Coronary artery (tissue), 2 donors: ENCODE results near the gene TPRN.
A peak's percentile ranks its signal among the peaks of the same experiment; 100 is the strongest.

Source experiments
- DNase-seq: peaks from one replicate; pipeline ENCODE4 v3.0.0-alpha.2; 2017; ENCODE audit warnings: low spot score
- H3K27ac ChIP-seq, 2 donors: fragments of 200-600 bp; sonication (generic); one replicate each; pipeline ENCODE4 v1.5.1; 2016 to 2019
- H3K4me3 ChIP-seq: fragments of 200-600 bp; sonication (generic); 2 replicates; pipeline ENCODE4 v1.5.1; 2016; ENCODE audit warnings: mild to moderate bottlenecking, moderate library complexity
- TF ChIP-seq, protein P1 (sequence below): fragments of 200-600 bp; sonication (generic); IDR thresholded peaks from one replicate; pipeline ENCODE4 v1.5.1; 2019; ENCODE audit warnings: antibody characterized with exemption

TPRN gene

DNA sequence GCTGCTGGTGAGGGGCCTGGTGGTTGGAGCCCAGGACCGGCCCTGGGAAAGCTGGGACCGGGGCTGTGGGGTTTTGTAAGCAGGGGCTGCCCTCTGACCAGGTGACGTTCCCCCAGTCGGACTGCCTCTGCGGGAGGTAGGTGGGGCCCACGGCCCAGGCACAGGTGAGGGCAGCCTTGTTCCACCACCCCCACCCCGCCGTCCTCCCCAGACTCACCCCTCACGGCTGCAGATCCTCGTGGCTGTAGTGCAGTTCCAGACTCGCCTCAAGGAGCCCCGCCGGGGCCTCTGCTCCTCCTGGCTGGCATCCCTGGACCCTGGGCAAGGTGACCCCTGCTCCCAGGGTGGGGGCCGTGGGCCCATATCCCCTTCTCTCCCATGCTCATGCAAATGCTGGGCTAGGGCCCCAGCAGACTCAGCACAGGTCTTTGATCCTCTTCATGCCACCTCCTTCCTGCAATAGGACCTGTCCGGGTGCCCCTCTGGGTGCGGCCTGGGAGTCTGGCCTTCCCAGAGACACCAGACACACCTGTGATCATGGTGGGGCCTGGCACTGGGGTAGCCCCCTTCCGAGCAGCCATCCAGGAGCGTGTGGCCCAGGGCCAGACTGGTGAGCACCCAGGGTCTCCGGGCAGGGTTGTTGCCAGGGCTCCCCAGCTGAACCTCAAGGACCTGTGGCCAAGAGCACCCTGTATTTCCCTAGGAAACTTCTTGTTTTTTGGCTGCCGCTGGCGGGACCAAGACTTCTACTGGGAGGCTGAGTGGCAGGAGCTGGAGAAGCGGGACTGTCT, 14.8 kb upstream of the TPRN start:
- no peak for DNase-seq

DNA sequence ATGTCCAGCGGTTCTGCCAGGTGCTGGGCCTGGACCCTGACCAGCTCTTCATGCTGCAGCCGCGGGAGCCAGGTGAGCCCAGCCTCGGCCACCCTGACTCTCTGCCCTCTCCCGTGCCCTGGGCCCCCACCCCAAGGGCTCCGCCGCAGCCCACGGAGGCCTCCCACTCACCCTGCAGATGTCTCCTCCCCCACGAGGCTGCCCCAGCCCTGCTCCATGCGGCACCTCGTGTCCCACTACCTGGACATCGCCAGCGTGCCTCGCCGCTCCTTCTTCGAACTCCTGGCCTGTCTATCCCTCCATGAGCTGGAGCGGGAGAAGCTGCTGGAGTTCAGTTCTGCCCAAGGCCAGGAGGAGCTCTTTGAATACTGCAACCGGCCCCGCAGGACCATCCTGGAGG, 14.1 kb upstream of the TPRN start:
- H3K4me3 ChIP-seq = no peak overlapping the region
- TF ChIP-seq, protein P1, sequence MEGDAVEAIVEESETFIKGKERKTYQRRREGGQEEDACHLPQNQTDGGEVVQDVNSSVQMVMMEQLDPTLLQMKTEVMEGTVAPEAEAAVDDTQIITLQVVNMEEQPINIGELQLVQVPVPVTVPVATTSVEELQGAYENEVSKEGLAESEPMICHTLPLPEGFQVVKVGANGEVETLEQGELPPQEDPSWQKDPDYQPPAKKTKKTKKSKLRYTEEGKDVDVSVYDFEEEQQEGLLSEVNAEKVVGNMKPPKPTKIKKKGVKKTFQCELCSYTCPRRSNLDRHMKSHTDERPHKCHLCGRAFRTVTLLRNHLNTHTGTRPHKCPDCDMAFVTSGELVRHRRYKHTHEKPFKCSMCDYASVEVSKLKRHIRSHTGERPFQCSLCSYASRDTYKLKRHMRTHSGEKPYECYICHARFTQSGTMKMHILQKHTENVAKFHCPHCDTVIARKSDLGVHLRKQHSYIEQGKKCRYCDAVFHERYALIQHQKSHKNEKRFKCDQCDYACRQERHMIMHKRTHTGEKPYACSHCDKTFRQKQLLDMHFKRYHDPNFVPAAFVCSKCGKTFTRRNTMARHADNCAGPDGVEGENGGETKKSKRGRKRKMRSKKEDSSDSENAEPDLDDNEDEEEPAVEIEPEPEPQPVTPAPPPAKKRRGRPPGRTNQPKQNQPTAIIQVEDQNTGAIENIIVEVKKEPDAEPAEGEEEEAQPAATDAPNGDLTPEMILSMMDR = no peak
- no peak overlapping the region for H3K27ac ChIP-seq
- DNase-seq = no peak

More for the DNA sequence above, 14.8 kb upstream of the TPRN start:
- no peak overlapping the region for H3K4me3 ChIP-seq
- H3K27ac ChIP-seq = no peak overlapping the region
- TF ChIP-seq, protein P1 = no peak

DNA sequence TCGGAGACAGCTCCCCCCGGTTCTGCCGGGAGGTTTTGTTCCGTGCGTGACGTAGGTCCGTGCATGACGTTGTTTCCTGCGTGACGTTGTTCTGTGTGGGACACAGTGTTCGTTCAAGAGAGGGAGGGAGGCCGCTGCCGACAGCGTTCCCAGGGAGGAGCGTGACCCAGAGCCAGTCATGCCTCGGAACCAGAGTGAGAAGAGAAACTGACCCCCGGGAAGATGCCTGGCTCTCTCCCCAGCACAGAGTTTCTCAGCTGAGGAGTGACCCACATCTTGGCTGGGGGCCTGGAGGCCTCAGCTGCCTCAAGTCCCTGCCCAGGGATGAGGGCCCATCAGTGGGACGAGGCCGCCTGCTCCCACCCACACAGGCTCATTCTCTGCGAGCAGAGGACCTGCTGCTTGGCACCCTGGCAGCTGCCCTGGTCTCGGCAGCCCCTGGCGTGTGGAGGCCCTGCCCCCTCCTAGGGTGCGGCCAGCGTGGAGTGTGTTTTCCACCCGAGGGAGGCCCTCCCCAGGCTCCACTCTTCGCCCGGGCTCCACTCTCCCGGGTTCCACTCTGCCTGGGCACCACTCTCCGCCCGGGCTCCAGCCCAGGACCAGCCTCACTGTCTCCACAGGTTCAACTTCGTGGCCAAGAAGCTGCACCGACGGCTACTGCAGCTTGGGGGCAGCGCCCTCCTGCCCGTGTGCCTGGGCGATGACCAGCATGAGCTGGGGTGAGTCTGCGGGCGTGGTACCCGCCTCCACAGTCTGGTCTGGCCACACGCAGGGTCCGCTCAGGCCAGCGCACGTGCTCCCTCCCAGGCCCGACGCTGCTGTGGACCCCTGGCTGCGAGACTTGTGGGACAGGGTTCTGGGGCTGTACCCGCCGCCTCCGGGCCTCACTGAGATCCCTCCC, 12.9 kb upstream of the TPRN start:
- Histone ChIP-seq H3K27ac (no peak overlapping the region), H3K4me3 (no peak overlapping the region)
- TF ChIP-seq, protein P1 = no peak
- no peak for DNase-seq

DNA sequence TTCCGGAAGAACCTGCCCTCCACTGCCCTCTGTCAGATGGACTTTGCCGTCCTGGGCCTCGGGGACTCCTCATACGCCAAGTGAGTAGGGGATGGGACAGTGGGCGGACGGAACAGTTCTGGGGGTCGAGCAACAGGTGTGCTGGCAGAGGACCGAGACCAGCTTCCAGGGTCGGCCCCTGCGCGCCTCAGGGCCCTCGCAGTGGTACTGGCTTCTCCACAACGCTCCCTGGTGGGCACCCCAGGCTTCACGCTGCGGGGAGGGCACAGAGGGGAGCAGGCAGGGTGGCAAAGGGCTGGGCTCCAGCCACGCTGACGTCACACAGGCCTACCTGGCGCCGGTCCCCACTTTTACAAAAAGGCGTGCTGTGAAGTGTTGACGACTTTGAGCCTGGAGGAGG, 12.0 kb upstream of the TPRN start:
- TF ChIP-seq, protein P1 = no peak
- Histone ChIP-seq H3K27ac (no peak overlapping the region), H3K4me3 (no peak overlapping the region)
- no peak for DNase-seq

DNA sequence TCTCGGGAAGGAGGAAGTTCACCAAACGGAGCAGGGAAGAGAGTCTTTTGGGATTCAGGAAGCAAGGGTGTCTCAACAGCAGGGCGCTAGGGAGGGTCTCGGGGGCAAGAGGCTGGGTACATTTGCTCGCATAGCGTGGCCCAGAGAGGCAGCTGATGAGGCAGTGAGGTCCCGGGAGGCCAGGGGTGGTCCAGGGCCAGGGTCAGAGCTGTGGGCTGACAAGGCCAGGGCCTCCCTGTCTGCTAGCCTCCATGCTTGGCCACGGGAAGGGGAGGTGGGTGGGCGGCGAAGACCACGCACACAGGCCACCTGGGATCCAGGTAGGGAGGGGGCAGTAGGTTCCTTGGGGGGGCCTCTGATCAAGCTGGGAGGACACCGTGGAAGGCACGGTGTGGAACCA, 11.0 kb upstream of the TPRN start:
- TF ChIP-seq, protein P1 = no peak
- H3K27ac ChIP-seq = no peak overlapping the region

DNA sequence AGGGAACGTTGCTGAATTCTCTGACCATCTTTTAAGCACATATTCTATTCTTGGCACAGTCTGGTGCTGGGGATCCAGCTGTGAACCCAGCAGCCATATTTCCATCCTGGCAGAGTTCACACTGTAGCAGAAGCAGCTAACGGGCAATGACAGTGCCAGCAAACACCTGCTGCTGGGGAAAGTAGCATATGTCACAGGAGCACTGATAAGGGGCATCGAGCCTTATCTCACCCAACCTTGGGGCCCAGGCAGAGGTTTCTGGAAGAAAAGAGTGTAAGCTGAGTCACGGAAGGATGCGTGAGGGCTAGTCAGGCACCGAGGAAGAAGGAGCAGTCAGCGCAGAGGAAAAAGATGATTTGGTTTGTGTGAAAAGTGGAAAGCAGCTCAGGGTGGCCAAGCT, 6.1 kb upstream of the TPRN start:
- DNase-seq = no peak
- Histone ChIP-seq H3K4me3 (peak overlapping the region; percentile 95), H3K27ac (no peak overlapping the region)
- TF ChIP-seq, protein P1 = no peak

More for the DNA sequence above, 11.0 kb upstream of the TPRN start:
- no peak for DNase-seq
- no peak overlapping the region for H3K4me3 ChIP-seq
